Measurements from ENCODE around the gene GPSM1. TPM values are rescaled to one million over a fixed set of nuclear protein-coding genes. Genes with fewer than 3 reads are reported as not detected.
A peak's percentile ranks its signal among the peaks of the same experiment; 100 is the strongest.
"Not testable (repeated sequence)": the region's sequence is repeated elsewhere in the genome, so short reads cannot be mapped to it uniquely, and the experiment has no call there.

GPSM1 gene
- polyA plus RNA-seq, 1 donor = 28.5 TPM

- DNase-seq = no peak
Observed at GRCh38 chr9:136346157-136346481, 18.8 kb downstream of the GPSM1 start.

- DNase-seq = no peak
Observed at GRCh38 chr9:136346927-136347465, 19.7 kb downstream of the GPSM1 start.

- no peak for DNase-seq
Observed at GRCh38 chr9:136347472-136348256, 20.3 kb downstream of the GPSM1 start.

- no peak for DNase-seq
Observed at GRCh38 chr9:136348691-136349090, 21.4 kb downstream of the GPSM1 start.

- DNase-seq = no peak
Observed at GRCh38 chr9:136349546-136349945, 22.2 kb downstream of the GPSM1 start.

- DNase-seq = no peak
Observed at GRCh38 chr9:136351252-136351800, 24.0 kb downstream of the GPSM1 start.

GRCh38 chr9:136351868-136352267, 24.5 kb downstream of the GPSM1 start:
- DNase-seq = not testable (repeated sequence)

- no peak for DNase-seq
Observed at GRCh38 chr9:136352682-136353081, 25.3 kb downstream of the GPSM1 start.

GRCh38 chr9:136353088-136353487, 25.7 kb downstream of the GPSM1 start:
- no peak for DNase-seq

GRCh38 chr9:136353757-136354488, 26.6 kb downstream of the GPSM1 start:
- DNase-seq = no peak

- no peak for DNase-seq
Observed at GRCh38 chr9:136354592-136355085, 27.3 kb downstream of the GPSM1 start.

- DNase-seq = no peak
Observed at GRCh38 chr9:136355616-136356557, 28.5 kb downstream of the GPSM1 start.

- DNase-seq = no peak
Observed at GRCh38 chr9:136357202-136357725, 29.9 kb downstream of the GPSM1 start.

GRCh38 chr9:136358016-136358415, 30.7 kb downstream of the GPSM1 start:
- no peak for DNase-seq

- DNase-seq = no peak
Observed at GRCh38 chr9:136358888-136359287, 31.5 kb downstream of the GPSM1 start.

- no peak for DNase-seq
Observed at GRCh38 chr9:136359774-136360718, 32.7 kb downstream of the GPSM1 start.

- no peak for DNase-seq
Observed at GRCh38 chr9:136361047-136361753, 33.9 kb downstream of the GPSM1 start.

- DNase-seq = peak; percentile 68
Observed at GRCh38 chr9:136361754-136362449, 34.6 kb downstream of the GPSM1 start.

- DNase-seq = no peak
Observed at GRCh38 chr9:136362450-136362784, 35.1 kb downstream of the GPSM1 start.
